GM12878 (cell line): ENCODE measurements around the gene GFOD2. TPM values are rescaled to one million over a fixed set of nuclear protein-coding genes. Genes with fewer than 3 reads are reported as not detected.

Experiments used
- ATAC-seq: fragments of 200-7000 bp; cut with Tn5 transposase; 3 replicates; pipeline ENCODE4 v1.9.1; 2020; ENCODE audit warnings: mild to moderate bottlenecking, moderate library complexity
- BruUV-seq: library from RNA; stranded (reverse); fragments of 400-500 nt; replicated peaks from 2 replicates; lab custom pipeline; 2021; lab: Mats Ljungman, UMichigan
- CTCF ChIA-PET: fragments of 300-600 bp; sonication (Branson Sonifier 250); formaldehyde crosslinking; extraction: SDS; loops from one replicate; lab custom pipeline; 2021; ENCODE audit warnings: inconsistent platforms; lab: Yijun Ruan, JAX
- POLR2A ChIA-PET: fragments of 350-600 bp; formaldehyde crosslinking; extraction: SDS; loops from one replicate; lab custom pipeline; 2021; ENCODE audit warnings: inconsistent platforms; lab: Charles Lee
- RAD21 ChIA-PET: fragments of 300-600 bp; sonication (Branson Sonifier 250); formaldehyde crosslinking; loops from one replicate; lab custom pipeline; 2023; ENCODE audit warnings: antibody characterized with exemption; ENCODE audit not compliant: unreplicated experiment; lab: Charles Lee
- SMC1A ChIA-PET: fragments of 300-600 bp; sonication (Branson Sonifier 250); formaldehyde crosslinking; loops from one replicate; lab custom pipeline; 2023; ENCODE audit not compliant: unreplicated experiment, uncharacterized antibody; lab: Charles Lee
- DNase-seq: peaks from one replicate; pipeline ENCODE4 v3.0.0-alpha.2; 2011; ENCODE audit warnings: low read depth, low spot score
- FAIRE-seq: peaks from 3 replicates; lab custom pipeline; 2011; peaks lifted over from hg19 to GRCh38; lab: Jason Lieb, UNC
- H2AFZ ChIP-seq: 2 replicates; pipeline ENCODE4 v1.6.0; 2011; ENCODE audit warnings: low read depth, low read length, control low read depth; ENCODE audit not compliant: control insufficient read depth
- H3K27ac ChIP-seq: 2 replicates; pipeline ENCODE4 v1.5.1; 2011; ENCODE audit warnings: control low read depth; ENCODE audit not compliant: control insufficient read depth, insufficient read depth
- H3K27me3 ChIP-seq, 2 experiments: replicated peaks in 1 of 2; 2 replicates each; pipeline versions ENCODE4 v1.6.0 to v1.6.1; 2011; ENCODE audit warnings: low read length in 1 of 2; ENCODE audit not compliant: control insufficient read depth in 2 of 2, insufficient read depth in 2 of 2
- H3K36me3 ChIP-seq, 2 experiments: 2 replicates each; pipeline ENCODE4 v1.5.1; 2011; ENCODE audit warnings: low read length in 1 of 2; ENCODE audit not compliant: control insufficient read depth in 2 of 2, insufficient read depth in 2 of 2
- H3K4me1 ChIP-seq: 2 replicates; pipeline ENCODE4 v1.6.1; 2011; ENCODE audit warnings: mild to moderate bottlenecking, low read length, moderate library complexity, mixed read lengths; ENCODE audit not compliant: control insufficient read depth, insufficient read depth
- H3K4me2 ChIP-seq: 2 replicates; pipeline ENCODE4 v1.6.0; 2011; ENCODE audit warnings: control low read depth; ENCODE audit not compliant: control insufficient read depth, insufficient read depth
- H3K4me3 ChIP-seq: fragments of 200-600 bp; sonication (generic); 2 replicates; pipeline ENCODE4 v1.5.1; 2016
- H3K79me2 ChIP-seq: 2 replicates; pipeline ENCODE4 v1.6.0; 2011; ENCODE audit warnings: low read length; ENCODE audit not compliant: control insufficient read depth, insufficient read depth
- H3K9ac ChIP-seq: 2 replicates; pipeline ENCODE4 v1.8.0; 2011; ENCODE audit warnings: low read length, control low read depth, mixed read lengths; ENCODE audit not compliant: control insufficient read depth, insufficient read depth
- H3K9me3 ChIP-seq: replicated peaks from 3 replicates; pipeline ENCODE4 v1.5.1; 2011; ENCODE audit warnings: mild to moderate bottlenecking, low read length; ENCODE audit not compliant: control insufficient read depth, insufficient read depth
- H4K20me1 ChIP-seq: 2 replicates; pipeline ENCODE4 v1.6.0; 2011; ENCODE audit not compliant: control insufficient read depth, insufficient read depth
- HSF1 ChIP-seq: fragments of 150-350 bp; IDR thresholded peaks from 2 replicates; pipeline ENCODE4 v1.6.1; 2014; ENCODE audit warnings: mild to moderate bottlenecking, low read depth, low read length
- MTA3 ChIP-seq: IDR thresholded peaks from 2 replicates; pipeline ENCODE4 v1.6.1; 2012; ENCODE audit warnings: low read length, inconsistent platforms, borderline replicate concordance
- NKRF ChIP-seq: fragments of 450-650 bp; conservative IDR thresholded peaks from 2 replicates; pipeline ENCODE4 v1.6.1; 2017; ENCODE audit warnings: mild to moderate bottlenecking, moderate library complexity
- NR2C1 ChIP-seq: fragments of 450-650 bp; IDR thresholded peaks from 2 replicates; pipeline ENCODE4 v1.6.1; 2017; ENCODE audit warnings: antibody characterized with exemption, mild to moderate bottlenecking, moderate library complexity
- POLR2A ChIP-seq: IDR thresholded peaks from 2 replicates; pipeline ENCODE4 v1.6.1; 2011; ENCODE audit warnings: low read depth, mild to moderate bottlenecking, low read length
- RBBP5 ChIP-seq: fragments of 200-600 bp; sonication (generic); conservative IDR thresholded peaks from 2 replicates; pipeline ENCODE4 v1.6.1; 2016
- TAF1 ChIP-seq: IDR thresholded peaks from 2 replicates; pipeline ENCODE4 v1.6.1; 2011; ENCODE audit warnings: mild to moderate bottlenecking, low read depth, low read length, borderline replicate concordance
- WGBS: methylation state at CpG from one replicate; pipeline ENCODE4 v1.1.6; 2016; ENCODE audit warnings: low lambda C conversion rate; ENCODE audit not compliant: insufficient replicate concordance, insufficient coverage; ENCODE audit errors: missing lambda C conversion rate; 5-methylcytosine and 5-hydroxymethylcytosine counted together
- in situ Hi-C: fragments of 300-500 bp; cut with MboI; formaldehyde crosslinking; loops from 9 replicates; pipeline ENCODE4 v1.14.3; 2018; ENCODE audit warnings: mixed read lengths
- intact Hi-C: fragments of 100-400 bp; cut with micrococcal nuclease; formaldehyde crosslinking; loops from one replicate; pipeline ENCODE4 v1.14.2; 2022; ENCODE audit not compliant: unreplicated experiment
- polyA plus RNA-seq, 11 experiments: library from polyadenylated mRNA; depleted of rRNA in 4 of 11; unstranded in 6 of 11; stranded (reverse) in 5 of 11; fragments of >200 nt; fragmentation: Nextera tagmentation in 4 of 11; fragmentation: Illumina TruSeq in 1 of 11; extraction: Ambion mirVana in 4 of 11; extraction: Trizol in 1 of 11; gene quantifications; 1 replicate in 1 of 11; 2 replicates in 10 of 11; pipeline versions ENCODE4 v1.2.1 to v1.2.3, GENCODE V29; 2011 to 2016; ENCODE audit warnings: inconsistent platforms in 2 of 11, missing spikeins in 2 of 11, low read depth in 1 of 11
- total RNA-seq, 4 experiments: library from RNA; depleted of rRNA in 3 of 4; stranded (reverse); fragments of >200 nt in 3 of 4; fragmentation: Illumina TruSeq in 1 of 4; extraction: Trizol in 1 of 4; gene quantifications; 2 replicates each; pipeline versions ENCODE4 v1.2.1 to v1.2.3, GENCODE V29; 2013 to 2021

The GFOD2 gene
- total and polyA plus RNA-seq, 10 of the 15 experiments (the other 5 are each of a cell fraction or from before 2014, with no cell fraction given) = 2.0 to 15.9 (median 12.0) TPM

- Histone ChIP-seq H3K79me2 (peaks cover 14% of the 10 kb centered on the region), H3K4me1 (peaks cover 5% of the 10 kb centered on the region; the same call in 1 of the 2 replicates), H2AFZ (no peak overlapping the region), H3K4me2 (no peak overlapping the region), H3K9me3 (no peaks in the 10 kb centered on the region), H3K27me3 (no peaks in the 10 kb centered on the region), H3K27ac (no peak overlapping the region), H3K4me3 (no peak overlapping the region), H3K9ac (no peak overlapping the region), H4K20me1 (no peaks in the 10 kb centered on the region), H3K36me3 (peaks cover 3 to 16% of the 10 kb centered on the region in 2 experiments; a peak in 3 of 4 replicates)
- WGBS = 95% methylated on average over 5 of the region's 5 CpGs
- intact Hi-C loops (no loop called here), in situ Hi-C loops (no loop called here)
- no peak for TF ChIP-seq HSF1
- no peak for TF ChIP-seq RBBP5
- no peak for TF ChIP-seq NR2C1
- TF ChIP-seq POLR2A = no peak
- no peak for TF ChIP-seq MTA3
- TF ChIP-seq TAF1 = no peak
- no peak for TF ChIP-seq NKRF
- CTCF ChIA-PET = no interaction called here
- no peak for FAIRE-seq
- RAD21 ChIA-PET = no interaction called here
- no peak for DNase-seq
- POLR2A ChIA-PET = no interaction called here
- no peak for ATAC-seq
- BruUV-seq = no TSS peak
- SMC1A ChIA-PET = interaction anchor here (0.6 to 1.3 kb wide), 3 partner anchors 12 to 83 kb away, joined by 3 to 5 read pairs (median 3); partner anchors contain the start of genes RANBP10 and TSNAXIP1
These were observed 4.2 kb upstream of the GFOD2 start for GRCh38 chr16:67723151-67723910.
